ENCODE data around the gene SGPL1.

The SGPL1 gene

GRCh38 chr10:70781461-70782051, 34.2 kb upstream of the SGPL1 start:
- Histone ChIP-seq H3K9me3 (ENCODE audit: control insufficient read depth, insufficient read depth, low read length) (no peaks in the 10 kb centered on the region), H3K36me3 (ENCODE audit: control insufficient read depth, insufficient read depth, low read length) (no peaks in the 10 kb centered on the region), H3K4me3 (ENCODE audit: low read depth, low read length) (no peak overlapping the region), H3K4me1 (ENCODE audit: control insufficient read depth, insufficient read depth, low read length) (no peaks in the 10 kb centered on the region), H3K27me3 (ENCODE audit: control insufficient read depth, insufficient read depth, low read length) (no peaks in the 10 kb centered on the region), H3K9ac (ENCODE audit: low read depth, low read length) (no peak overlapping the region), H3K27ac (ENCODE audit: low read depth, low read length) (no peak overlapping the region)

GRCh38 chr10:70782086-70782745, 33.5 kb upstream of the SGPL1 start:
- Histone ChIP-seq H3K27ac (ENCODE audit: low read depth, low read length) (no peak overlapping the region), H3K27me3 (ENCODE audit: control insufficient read depth, insufficient read depth, low read length) (no peaks in the 10 kb centered on the region), H3K9ac (ENCODE audit: low read depth, low read length) (no peak overlapping the region), H3K9me3 (ENCODE audit: control insufficient read depth, insufficient read depth, low read length) (no peaks in the 10 kb centered on the region), H3K36me3 (ENCODE audit: control insufficient read depth, insufficient read depth, low read length) (no peaks in the 10 kb centered on the region), H3K4me1 (ENCODE audit: control insufficient read depth, insufficient read depth, low read length) (no peaks in the 10 kb centered on the region), H3K4me3 (ENCODE audit: low read depth, low read length) (no peak overlapping the region)

GRCh38 chr10:70782746-70783680, 32.7 kb upstream of the SGPL1 start:
- Histone ChIP-seq H3K27me3 (ENCODE audit: control insufficient read depth, insufficient read depth, low read length) (no peaks in the 10 kb centered on the region), H3K9ac (ENCODE audit: low read depth, low read length) (no peak overlapping the region), H3K9me3 (ENCODE audit: control insufficient read depth, insufficient read depth, low read length) (no peaks in the 10 kb centered on the region), H3K4me1 (ENCODE audit: control insufficient read depth, insufficient read depth, low read length) (no peaks in the 10 kb centered on the region), H3K27ac (ENCODE audit: low read depth, low read length) (no peak overlapping the region), H3K36me3 (ENCODE audit: control insufficient read depth, insufficient read depth, low read length) (no peaks in the 10 kb centered on the region), H3K4me3 (ENCODE audit: low read depth, low read length) (no peak overlapping the region)

- no peaks in the 10 kb centered on the region for H3K27me3 ChIP-seq (ENCODE audit: control insufficient read depth, insufficient read depth, low read length)
- H3K4me3 ChIP-seq (ENCODE audit: low read depth, low read length) = no peak overlapping the region
- H3K27ac ChIP-seq (ENCODE audit: low read depth, low read length) = no peak overlapping the region
- H3K9ac ChIP-seq (ENCODE audit: low read depth, low read length) = no peak overlapping the region
- H3K4me1 ChIP-seq (ENCODE audit: control insufficient read depth, insufficient read depth, low read length) = no peaks in the 10 kb centered on the region
- H3K9me3 ChIP-seq (ENCODE audit: control insufficient read depth, insufficient read depth, low read length) = no peaks in the 10 kb centered on the region
- no peaks in the 10 kb centered on the region for H3K36me3 ChIP-seq (ENCODE audit: control insufficient read depth, insufficient read depth, low read length)
Observed at GRCh38 chr10:70784016-70784415, 31.7 kb upstream of the SGPL1 start.

- Histone ChIP-seq H3K9me3 (ENCODE audit: control insufficient read depth, insufficient read depth, low read length) (no peaks in the 10 kb centered on the region), H3K27me3 (ENCODE audit: control insufficient read depth, insufficient read depth, low read length) (no peaks in the 10 kb centered on the region), H3K9ac (ENCODE audit: low read depth, low read length) (no peak overlapping the region), H3K36me3 (ENCODE audit: control insufficient read depth, insufficient read depth, low read length) (no peaks in the 10 kb centered on the region), H3K4me1 (ENCODE audit: control insufficient read depth, insufficient read depth, low read length) (no peaks in the 10 kb centered on the region), H3K27ac (ENCODE audit: low read depth, low read length) (no peak overlapping the region), H3K4me3 (ENCODE audit: low read depth, low read length) (no peak overlapping the region)
Observed at GRCh38 chr10:70784471-70784870, 31.3 kb upstream of the SGPL1 start.

- H3K9ac ChIP-seq (ENCODE audit: low read depth, low read length) = no peak within 1 kb of the TSS
- no peaks in the 10 kb centered on the region for H3K27me3 ChIP-seq (ENCODE audit: control insufficient read depth, insufficient read depth, low read length)
- no peak within 1 kb of the TSS for H3K4me3 ChIP-seq (ENCODE audit: low read depth, low read length)
- H3K27ac ChIP-seq (ENCODE audit: low read depth, low read length) = no peak within 1 kb of the TSS
- H3K36me3 ChIP-seq (ENCODE audit: control insufficient read depth, insufficient read depth, low read length) = no peaks in the 10 kb centered on the region
- H3K9me3 ChIP-seq (ENCODE audit: control insufficient read depth, insufficient read depth, low read length) = no peaks in the 10 kb centered on the region
- no peaks in the 10 kb centered on the region for H3K4me1 ChIP-seq (ENCODE audit: control insufficient read depth, insufficient read depth, low read length)
Observed at GRCh38 chr10:70785190-70785589, 30.6 kb upstream of the SGPL1 start, which contains the start of gene TBATA. TBATA (minus strand) TSS chr10:70785377; CDS start chr10:70783379, 1,998 bp downstream.

- Histone ChIP-seq H3K36me3 (ENCODE audit: control insufficient read depth, insufficient read depth, low read length) (no peaks in the 10 kb centered on the region), H3K4me1 (ENCODE audit: control insufficient read depth, insufficient read depth, low read length) (no peaks in the 10 kb centered on the region), H3K9me3 (ENCODE audit: control insufficient read depth, insufficient read depth, low read length) (no peaks in the 10 kb centered on the region), H3K9ac (ENCODE audit: low read depth, low read length) (no peak overlapping the region), H3K4me3 (ENCODE audit: low read depth, low read length) (no peak overlapping the region), H3K27ac (ENCODE audit: low read depth, low read length) (no peak overlapping the region), H3K27me3 (ENCODE audit: control insufficient read depth, insufficient read depth, low read length) (no peaks in the 10 kb centered on the region)
Observed at GRCh38 chr10:70786799-70787415, 28.8 kb upstream of the SGPL1 start.

- no peak overlapping the region for H3K4me3 ChIP-seq (ENCODE audit: low read depth, low read length)
- H3K36me3 ChIP-seq (ENCODE audit: control insufficient read depth, insufficient read depth, low read length) = no peaks in the 10 kb centered on the region
- H3K9me3 ChIP-seq (ENCODE audit: control insufficient read depth, insufficient read depth, low read length) = no peaks in the 10 kb centered on the region
- H3K9ac ChIP-seq (ENCODE audit: low read depth, low read length) = no peak overlapping the region
- H3K4me1 ChIP-seq (ENCODE audit: control insufficient read depth, insufficient read depth, low read length) = no peaks in the 10 kb centered on the region
- no peak overlapping the region for H3K27ac ChIP-seq (ENCODE audit: low read depth, low read length)
- H3K27me3 ChIP-seq (ENCODE audit: control insufficient read depth, insufficient read depth, low read length) = no peaks in the 10 kb centered on the region
Observed at GRCh38 chr10:70791386-70792039, 24.2 kb upstream of the SGPL1 start.

GRCh38 chr10:70795613-70796012, 20.1 kb upstream of the SGPL1 start:
- Histone ChIP-seq H3K27ac (ENCODE audit: low read depth, low read length) (no peak overlapping the region), H3K9me3 (ENCODE audit: control insufficient read depth, insufficient read depth, low read length) (no peaks in the 10 kb centered on the region), H3K4me1 (ENCODE audit: control insufficient read depth, insufficient read depth, low read length) (no peaks in the 10 kb centered on the region), H3K36me3 (ENCODE audit: control insufficient read depth, insufficient read depth, low read length) (no peaks in the 10 kb centered on the region), H3K9ac (ENCODE audit: low read depth, low read length) (no peak overlapping the region), H3K27me3 (ENCODE audit: control insufficient read depth, insufficient read depth, low read length) (no peaks in the 10 kb centered on the region), H3K4me3 (ENCODE audit: low read depth, low read length) (no peak overlapping the region)

- Histone ChIP-seq H3K36me3 (ENCODE audit: control insufficient read depth, insufficient read depth, low read length) (no peaks in the 10 kb centered on the region), H3K27me3 (ENCODE audit: control insufficient read depth, insufficient read depth, low read length) (no peaks in the 10 kb centered on the region), H3K9ac (ENCODE audit: low read depth, low read length) (no peak overlapping the region)
Observed at GRCh38 chr10:70797840-70798239, 17.9 kb upstream of the SGPL1 start.

More at GRCh38 chr10:70797840-70798239, 17.9 kb upstream of the SGPL1 start:
- Histone ChIP-seq H3K9me3 (ENCODE audit: control insufficient read depth, insufficient read depth, low read length) (no peaks in the 10 kb centered on the region), H3K27ac (ENCODE audit: low read depth, low read length) (no peak overlapping the region), H3K4me1 (ENCODE audit: control insufficient read depth, insufficient read depth, low read length) (no peaks in the 10 kb centered on the region), H3K4me3 (ENCODE audit: low read depth, low read length) (no peak overlapping the region)

All from HUES48 (cell line).